CD1c-positive myeloid dendritic cell (primary cell): Measurements from ENCODE around the gene GPC6.

Source experiments
- DNase-seq: peaks from one replicate; pipeline ENCODE4 v3.0.0-alpha.2; 2016; ENCODE audit errors: extremely low spot score

The GPC6 gene

GRCh38 chr13:94112731-94113130 is 886.1 kb downstream of the GPC6 start:
- DNase-seq, result no peak

GRCh38 chr13:94113245-94113644 is 886.6 kb downstream of the GPC6 start:
- DNase-seq, result no peak

GRCh38 chr13:94114166-94114565 is 887.6 kb downstream of the GPC6 start:
- DNase-seq, result no peak

- DNase-seq, result no peak
Observed at GRCh38 chr13:94115054-94115453, 888.4 kb downstream of the GPC6 start.

GRCh38 chr13:94119360-94119936 is 892.8 kb downstream of the GPC6 start:
- DNase-seq, result no peak

- no peak for DNase-seq
Observed at GRCh38 chr13:94120878-94121277, 894.3 kb downstream of the GPC6 start.

- DNase-seq, result no peak
Observed at GRCh38 chr13:94121686-94122085, 895.1 kb downstream of the GPC6 start.

GRCh38 chr13:94122300-94122915 is 895.8 kb downstream of the GPC6 start:
- no peak for DNase-seq

GRCh38 chr13:94123557-94123956 is 897.0 kb downstream of the GPC6 start:
- no peak for DNase-seq

- DNase-seq, result no peak
Observed at GRCh38 chr13:94128430-94128829, 901.8 kb downstream of the GPC6 start.

GRCh38 chr13:94129490-94129894 is 902.9 kb downstream of the GPC6 start:
- DNase-seq, result no peak

GRCh38 chr13:94138831-94139230 is 912.2 kb downstream of the GPC6 start:
- no peak for DNase-seq

- DNase-seq, result no peak
Observed at GRCh38 chr13:94139393-94139995, 912.9 kb downstream of the GPC6 start.

GRCh38 chr13:94140027-94140426 is 913.4 kb downstream of the GPC6 start:
- DNase-seq, result no peak

- no peak for DNase-seq
Observed at GRCh38 chr13:94140511-94140910, 913.9 kb downstream of the GPC6 start.

- DNase-seq, result no peak
Observed at GRCh38 chr13:94143624-94144350, 917.2 kb downstream of the GPC6 start.

- no peak for DNase-seq
Observed at GRCh38 chr13:94145966-94146365, 919.4 kb downstream of the GPC6 start.

GRCh38 chr13:94153586-94153985 is 927.0 kb downstream of the GPC6 start:
- DNase-seq, result no peak

- DNase-seq, result no peak
Observed at GRCh38 chr13:94154367-94154766, 927.8 kb downstream of the GPC6 start.

- DNase-seq, result no peak
Observed at GRCh38 chr13:94157705-94158218, 931.2 kb downstream of the GPC6 start.

GRCh38 chr13:94160875-94161274 is 934.3 kb downstream of the GPC6 start:
- DNase-seq, result no peak

GRCh38 chr13:94162289-94162688 is 935.7 kb downstream of the GPC6 start:
- no peak for DNase-seq

GRCh38 chr13:94163535-94163934 is 936.9 kb downstream of the GPC6 start:
- no peak for DNase-seq
